SKM-1 (cell line): ENCODE results near the gene SLC9C1.

Experiments
- DNase-seq: peaks from one replicate; lab custom pipeline; 2025; ENCODE audit not compliant: unreplicated experiment; lab: John Stamatoyannopoulos, UW

The SLC9C1 gene

DNA sequence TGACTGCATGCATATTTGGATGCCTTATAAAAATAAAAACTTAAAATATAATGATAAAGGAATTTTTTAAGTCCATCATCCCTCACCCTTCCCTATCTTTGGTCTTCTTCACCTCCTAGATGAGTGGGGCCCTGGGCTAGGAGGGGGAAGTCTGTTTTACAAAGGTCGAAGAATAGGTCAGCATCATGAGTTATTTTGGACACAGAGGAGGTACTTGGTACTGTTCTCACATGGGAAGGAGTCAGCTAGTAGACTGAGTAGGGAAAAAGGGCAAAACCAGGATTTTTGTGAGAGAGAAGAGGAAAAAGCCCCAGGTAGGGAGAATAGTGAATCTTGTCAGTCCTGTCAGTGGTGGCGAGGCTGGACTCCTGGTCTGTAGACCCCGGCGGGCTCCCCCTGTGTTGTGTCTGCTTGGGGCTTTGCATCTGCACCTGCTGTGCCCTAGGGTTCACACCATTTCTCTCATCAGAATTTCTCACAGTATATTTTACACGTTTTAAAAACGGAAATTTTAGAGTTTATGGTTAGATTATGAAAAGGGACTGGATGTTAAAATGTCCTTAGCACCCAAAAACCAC, 178.1 kb downstream of the SLC9C1 start:
- no peak for DNase-seq

DNA sequence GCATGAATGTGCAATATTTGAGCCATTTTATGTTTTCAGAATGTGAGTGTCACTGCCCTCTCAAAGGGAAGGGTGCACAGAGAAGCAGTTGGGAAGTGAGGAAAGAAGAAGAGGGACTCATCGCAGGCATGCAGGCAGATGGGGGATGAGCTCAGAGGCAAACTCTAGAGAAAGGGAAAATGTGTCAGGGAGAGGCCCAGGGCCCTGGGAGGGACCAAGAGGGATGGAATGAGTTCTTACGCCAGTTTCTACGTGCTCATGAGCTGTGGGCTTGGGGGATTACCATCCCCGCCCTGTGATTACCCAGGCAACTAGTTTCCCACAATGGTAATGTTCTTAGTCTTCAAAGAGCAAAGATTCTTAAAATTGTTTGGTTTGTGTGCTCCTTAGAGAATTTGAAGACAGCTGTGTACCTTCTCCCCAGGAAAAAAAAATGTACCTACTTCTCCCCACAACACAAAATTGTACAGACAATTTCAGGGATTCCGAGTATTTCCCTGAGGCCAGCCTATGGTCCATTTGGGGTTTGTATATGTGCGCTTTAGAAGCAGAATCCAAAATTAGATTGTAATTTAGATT, 178.8 kb downstream of the SLC9C1 start:
- no peak for DNase-seq

DNA sequence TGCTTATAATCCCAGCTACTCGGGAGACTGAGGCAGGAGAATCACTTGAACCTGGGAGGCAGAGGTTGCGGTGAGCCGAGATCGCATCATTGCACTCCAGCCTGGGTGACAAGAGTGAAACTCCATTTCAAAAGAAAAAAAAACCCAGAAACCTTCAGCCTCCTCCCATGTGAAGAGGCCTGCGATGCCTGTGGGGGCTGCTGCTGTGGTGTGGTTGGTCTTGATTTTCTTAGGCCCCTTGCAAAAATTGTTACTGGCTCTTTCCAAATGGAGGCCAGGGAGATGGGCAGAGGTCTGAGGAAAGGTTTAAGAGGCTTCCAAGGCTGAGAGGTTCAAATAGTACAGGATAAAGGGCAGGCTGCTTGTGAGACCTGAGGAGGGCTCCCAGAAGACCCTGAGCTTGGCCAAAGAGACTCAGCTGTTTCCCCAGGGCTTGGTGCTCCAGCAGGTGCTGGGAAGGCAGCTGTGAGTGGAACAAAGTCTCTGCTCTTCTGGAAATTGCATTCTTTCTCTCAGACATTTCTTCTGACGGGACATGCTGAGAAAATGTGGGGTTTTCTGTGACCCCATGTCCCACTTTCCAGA, 179.3 kb downstream of the SLC9C1 start:
- DNase-seq: no peak

DNA sequence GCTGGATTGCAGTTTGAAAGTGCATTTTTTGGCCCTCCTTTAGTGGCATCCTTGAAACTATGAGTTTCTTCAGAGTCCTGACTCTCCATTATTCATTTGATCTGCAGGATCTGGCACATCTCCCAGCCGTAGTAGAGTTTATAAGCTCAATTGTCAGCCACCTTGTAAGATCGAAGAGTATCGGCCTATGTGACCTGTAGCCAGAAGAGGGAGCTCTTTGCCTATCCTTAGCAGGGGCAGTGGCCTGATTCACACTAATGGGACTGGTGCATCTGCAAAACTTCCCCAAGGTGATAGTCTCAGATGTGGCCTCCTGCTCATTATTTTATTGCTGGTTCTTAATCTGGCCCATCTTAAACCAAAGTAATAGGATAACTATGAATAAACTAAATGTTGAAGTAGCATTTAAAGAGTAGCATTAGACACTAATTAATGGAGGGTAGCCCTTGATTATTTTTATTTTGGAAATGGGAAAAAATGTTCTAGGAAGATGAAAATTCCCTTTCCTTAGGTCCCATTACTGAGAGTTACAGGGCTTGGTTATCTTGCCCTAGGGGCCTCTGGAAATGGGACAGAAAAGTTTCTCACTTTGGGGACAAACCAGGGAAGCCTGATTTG, 182.1 kb downstream of the SLC9C1 start:
- peak; percentile 58 for DNase-seq

DNA sequence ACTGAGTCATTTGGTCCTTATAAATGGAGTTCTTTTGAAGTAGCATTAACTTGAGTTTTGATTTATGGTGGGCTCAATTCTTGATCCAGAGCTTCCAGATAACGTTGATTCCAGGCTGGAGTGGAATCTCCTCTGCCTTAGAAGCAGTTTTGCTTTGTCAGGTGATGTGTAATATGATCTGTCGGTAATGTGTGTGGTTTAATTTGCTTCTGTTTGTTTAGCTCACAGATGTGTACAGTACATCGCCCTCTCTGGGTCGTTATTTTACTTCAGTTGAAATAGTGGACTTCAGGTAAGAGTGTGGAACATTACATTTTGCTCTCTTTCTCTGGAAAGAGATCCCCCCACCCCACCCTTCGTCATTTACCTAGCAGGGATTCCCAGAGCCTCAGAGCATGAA, 184.7 kb downstream of the SLC9C1 start:
- no peak for DNase-seq

DNA sequence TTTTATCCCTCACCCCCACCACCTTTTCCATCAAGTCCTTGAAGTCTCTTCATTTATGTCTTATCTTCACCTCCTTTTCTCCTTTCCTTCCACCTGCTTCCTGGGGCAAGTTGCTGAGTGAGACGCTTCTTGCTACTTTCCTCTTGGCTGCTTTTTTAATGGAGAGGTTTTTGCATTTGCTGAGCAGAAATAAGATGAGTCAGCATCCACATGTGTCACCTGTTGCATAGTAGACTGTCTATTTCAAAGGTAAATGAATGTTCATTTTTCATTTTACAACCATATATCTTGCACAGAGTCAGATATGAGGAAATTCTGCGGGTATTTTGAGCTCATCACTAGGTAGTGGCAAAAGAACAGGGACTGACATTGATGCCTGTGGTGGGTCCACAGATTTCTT, 189.2 kb downstream of the SLC9C1 start:
- DNase-seq: no peak

DNA sequence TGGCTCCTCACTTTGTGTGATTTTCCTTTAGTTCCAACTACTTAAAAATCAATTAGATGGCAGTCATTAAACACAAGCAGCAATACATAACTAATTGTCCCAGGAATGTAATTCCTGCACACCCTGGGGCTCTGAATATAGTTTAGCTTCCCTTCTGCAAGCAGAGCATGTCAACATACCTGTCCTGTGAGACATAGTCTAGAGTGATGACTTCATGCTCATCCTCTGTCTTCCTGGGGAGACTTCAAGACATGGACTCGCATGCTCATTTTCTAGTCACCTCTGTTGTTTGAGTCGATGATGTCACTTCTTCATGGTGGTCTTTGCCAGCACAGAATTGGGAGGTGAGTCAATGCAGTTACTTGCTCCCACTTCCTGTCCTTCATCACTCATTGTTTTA, 192.1 kb downstream of the SLC9C1 start:
- DNase-seq: no peak

DNA sequence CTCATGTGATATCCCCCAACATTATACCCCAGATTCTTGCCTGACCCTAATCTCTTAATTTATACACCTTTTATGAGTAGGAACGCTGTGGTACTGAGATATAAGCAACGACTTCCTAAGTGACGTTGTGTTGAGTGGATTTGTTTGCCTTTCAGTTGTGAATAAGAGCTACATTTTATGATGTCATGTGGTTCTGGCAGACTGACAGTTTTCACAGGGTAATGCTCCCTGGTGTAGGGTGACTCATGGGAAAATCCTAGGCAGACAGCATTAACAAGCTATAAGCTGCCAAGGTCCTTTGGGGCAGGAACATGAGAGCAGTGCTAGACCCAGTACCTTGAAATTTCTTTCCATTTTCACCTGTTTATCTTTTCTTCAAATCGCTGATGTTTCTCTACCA, 196.6 kb downstream of the SLC9C1 start:
- no peak for DNase-seq

DNA sequence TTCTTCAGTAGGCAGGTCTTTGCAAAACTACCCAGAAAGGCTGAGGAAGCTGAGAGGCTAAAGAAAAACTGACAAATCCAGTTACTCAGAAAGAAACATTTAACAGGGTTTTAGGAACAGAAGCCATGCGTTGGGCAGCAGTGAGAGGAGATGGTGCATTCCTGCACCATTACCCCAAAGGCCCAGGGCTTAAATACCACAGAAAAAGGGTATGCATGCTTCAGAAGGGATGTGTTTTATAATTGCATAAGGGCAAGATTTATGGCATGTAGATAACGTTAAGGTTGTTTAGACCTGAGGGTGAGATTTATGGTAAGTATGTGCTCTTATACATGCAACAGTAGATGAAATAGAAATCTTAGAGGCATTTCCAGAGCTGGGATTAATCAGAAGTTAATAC, 197.8 kb downstream of the SLC9C1 start:
- no peak for DNase-seq

DNA sequence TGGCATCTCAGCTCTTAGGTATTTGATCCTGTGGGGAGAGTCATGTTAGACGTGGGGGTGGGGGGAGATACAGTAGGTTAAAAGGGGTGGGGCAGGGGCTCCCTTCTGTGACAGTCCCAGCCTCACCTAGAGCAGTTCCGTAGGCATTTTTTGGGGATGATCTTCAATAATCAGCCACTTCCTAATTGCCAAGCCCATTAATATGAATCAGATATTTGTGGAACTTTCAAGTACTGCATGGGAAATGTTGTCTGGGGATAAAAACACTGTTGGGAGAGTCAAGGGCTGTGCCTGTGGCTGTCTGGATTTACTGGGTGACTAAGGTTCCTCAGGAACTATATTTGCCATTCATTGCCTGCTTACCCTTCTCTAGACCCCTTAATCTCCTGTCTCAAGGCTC, 198.3 kb downstream of the SLC9C1 start:
- DNase-seq: no peak

DNA sequence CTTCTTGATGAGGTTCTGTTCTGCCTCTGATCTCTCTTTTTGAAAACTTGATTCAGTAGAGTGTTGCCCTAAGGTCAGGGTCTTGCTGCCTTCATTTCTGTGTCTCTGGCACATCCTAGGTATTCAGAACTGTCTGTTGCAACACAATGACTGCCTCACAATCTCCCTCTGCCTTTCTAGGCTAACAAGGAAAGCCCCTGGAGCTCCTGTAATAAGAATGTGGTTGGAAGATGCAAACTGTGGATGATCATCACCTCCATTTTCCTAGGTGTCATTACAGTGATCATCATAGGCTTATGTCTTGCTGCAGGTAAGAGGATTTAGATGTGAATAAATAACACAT, 200.9 kb downstream of the SLC9C1 start:
- DNase-seq: no peak

DNA sequence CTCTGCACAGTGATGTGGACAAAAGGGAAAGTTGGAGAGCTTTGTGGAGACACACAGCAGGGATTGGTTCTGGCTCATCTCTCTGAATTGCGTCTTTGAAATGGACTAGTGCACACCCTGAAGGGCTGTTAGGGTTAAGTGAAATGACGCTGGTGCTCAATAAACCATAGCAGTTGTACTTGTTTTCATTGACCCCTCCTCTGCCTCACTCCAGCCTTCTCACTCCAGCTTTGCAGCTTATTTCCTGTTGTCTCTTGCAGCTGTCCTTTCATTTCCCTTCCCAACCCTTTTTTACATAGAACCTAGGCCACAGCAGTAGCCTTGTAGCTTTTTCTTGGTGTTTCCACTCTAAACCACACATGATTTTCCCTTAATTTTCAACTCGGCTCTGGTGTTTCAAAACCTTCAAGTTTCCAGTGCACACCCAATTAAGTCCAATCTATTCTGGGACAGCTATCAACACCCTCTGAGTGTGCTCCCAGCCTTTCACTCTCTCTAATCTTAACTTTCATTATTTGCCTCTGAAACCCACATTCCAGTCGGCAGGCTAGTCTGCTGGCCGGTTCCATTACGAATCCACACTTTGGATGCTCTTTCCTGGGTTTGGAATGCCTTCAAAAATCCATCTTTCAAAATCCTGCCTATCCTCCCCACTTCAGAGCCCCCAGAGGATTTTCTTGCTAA, 201.4 kb downstream of the SLC9C1 start:
- DNase-seq: no peak

DNA sequence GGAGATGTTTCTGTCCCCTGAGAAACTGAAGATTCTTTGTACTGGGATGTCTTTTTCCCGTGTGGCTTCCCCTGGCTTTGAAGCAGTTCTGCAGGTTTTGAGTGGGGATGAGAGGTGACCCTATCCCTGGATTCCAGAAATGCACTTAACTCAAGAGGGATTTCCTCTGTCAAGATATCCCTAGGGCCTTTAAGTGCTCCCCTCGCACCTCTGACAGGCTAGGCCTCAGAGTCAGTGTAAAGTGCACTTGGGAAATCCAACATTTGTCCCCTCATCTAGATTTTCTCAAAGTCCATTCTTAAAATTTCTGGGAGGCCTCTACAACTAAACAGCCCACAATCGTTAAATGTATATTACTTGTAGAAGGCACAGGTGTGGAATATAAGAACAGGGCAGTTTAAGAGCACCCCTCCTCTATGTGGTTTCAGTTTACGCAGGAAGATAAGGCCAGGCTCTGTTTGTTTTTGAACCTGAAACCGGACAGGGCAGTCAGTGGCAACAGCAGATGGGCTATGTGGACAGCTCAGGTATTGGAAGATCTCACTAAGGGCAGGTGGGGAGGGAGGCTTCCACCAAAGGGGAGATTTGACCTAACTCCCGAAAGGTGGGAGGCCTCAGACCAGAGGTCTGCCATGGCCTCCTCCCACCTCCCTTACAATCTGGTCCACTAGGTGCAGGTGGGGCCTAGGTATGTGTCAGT, 203.0 kb downstream of the SLC9C1 start:
- no peak for DNase-seq
